ENCODE measurements around the gene TBC1D22A. TPM values are rescaled to one million over a fixed set of nuclear protein-coding genes. Genes with fewer than 3 reads are reported as not detected.

The TBC1D22A gene
- total RNA-seq, 1 experiment from 2014 or later, result 20.9 TPM

- DNase-seq (ENCODE audit: low read depth, low spot score) (no peak), ATAC-seq (no peak)
- Histone ChIP-seq H3K4me1 (ENCODE audit: control insufficient read depth in 1 of 2, insufficient read depth in 2 of 2, low read length in 2 of 2) (no peaks in the 10 kb centered on the region), H3K9ac (ENCODE audit: low read length) (no peak overlapping the region), H3K79me2 (ENCODE audit: insufficient read depth, low read length) (no peaks in the 10 kb centered on the region), H3K4me2 (ENCODE audit: low read length) (no peak overlapping the region), H2AFZ (ENCODE audit: low read depth, low read length, poor library complexity, severe bottlenecking) (no peak overlapping the region), H3K4me3 (replicated peaks in 1 of 2; ENCODE audit: low read depth in 1 of 2, low read length in 2 of 2) (no peak overlapping the region), H4K20me1 (ENCODE audit: insufficient read depth) (no peaks in the 10 kb centered on the region), H3K36me3 (ENCODE audit: control insufficient read depth in 1 of 2, insufficient read depth in 2 of 2, low read length in 2 of 2) (no peaks in the 10 kb centered on the region), H3K27ac (ENCODE audit: low read depth, low read length) (no peak overlapping the region), H3K9me3 (ENCODE audit: control insufficient read depth in 1 of 2, insufficient read depth in 1 of 2, low read depth in 1 of 2, low read length in 2 of 2) (no peaks in the 10 kb centered on the region), H3K9me2 (ENCODE audit: insufficient read depth) (no peaks in the 10 kb centered on the region), H3K27me3 (ENCODE audit: insufficient read depth, low read length) (no peaks in the 10 kb centered on the region)
- ChIA-PET CTCF (no interaction called here), RAD21 (ENCODE audit: low non-redundant PET in 1 of 2, low total read pairs in 2 of 2, uncharacterized antibody in 2 of 2, unreplicated experiment in 2 of 2) (no interaction called here), POLR2A (no interaction called here)
- intact Hi-C loops (cut with micrococcal nuclease), result no loop called here
- no TSS peak for BruUV-seq (replicated peaks)
- TF ChIP-seq, protein P1, sequence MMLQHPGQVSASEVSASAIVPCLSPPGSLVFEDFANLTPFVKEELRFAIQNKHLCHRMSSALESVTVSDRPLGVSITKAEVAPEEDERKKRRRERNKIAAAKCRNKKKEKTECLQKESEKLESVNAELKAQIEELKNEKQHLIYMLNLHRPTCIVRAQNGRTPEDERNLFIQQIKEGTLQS (IDR thresholded peaks at IDR 0.05), result no peak
- TF ChIP-seq TCF7L2 (IDR thresholded peaks at IDR 0.05; ENCODE audit: borderline replicate concordance, extremely low read depth, insufficient read depth, insufficient read length), result no peak
- no peak for TF ChIP-seq POLR2A (IDR thresholded peaks at IDR 0.05; ENCODE audit: borderline replicate concordance, extremely low read depth, insufficient read depth, insufficient read length)
- no peak for TF ChIP-seq ZBTB33 (IDR thresholded peaks at IDR 0.05; ENCODE audit: extremely low read depth, insufficient replicate concordance, low read length)
- TF ChIP-seq JUND (IDR thresholded peaks at IDR 0.05), result no peak
- TF ChIP-seq CEBPB (IDR thresholded peaks at IDR 0.05; ENCODE audit: low read depth), result no peak
- no peak for TF ChIP-seq RAD21 (IDR thresholded peaks at IDR 0.05; ENCODE audit: low read depth)
- no peak for TF ChIP-seq ELF1 (IDR thresholded peaks at IDR 0.05; ENCODE audit: borderline replicate concordance, low read depth)
Measured at GRCh38 chr22:47180796-47181195, 418.3 kb downstream of the TBC1D22A start.
